ENCODE measurements around the gene MARK3. TPM values are rescaled to one million over a fixed set of nuclear protein-coding genes. Genes with fewer than 3 reads are reported as not detected.

The MARK3 gene
- total RNA-seq, 5 donors from 2014 or later (not counting 1 experiment from before 2014, with no cell fraction given) = 94.7 to 128 (median 107) TPM

- Mint-ChIP-seq H3K27me3 (no peaks in the 10 kb centered on the region), H3K36me3 (peaks cover 4% of the 10 kb centered on the region), H3K27ac (no peak overlapping the region), H3K4me1 (peaks cover 9 to 21% (median 20%) of the 10 kb centered on the region in 3 donors), H3K9me3 (no peaks in the 10 kb centered on the region), H3K4me3 (no peak overlapping the region)
- ChIA-PET CTCF (interaction anchor here (0.6 to 0.8 kb wide), 3 partner anchors 14 to 1913 kb away, joined by 3 to 7 read pairs (median 4); no protein-coding TSS in a partner anchor), POLR2A (no interaction called here)
- Histone ChIP-seq H3K27me3 (replicated peaks in 1 of 2; ENCODE audit: control insufficient read depth in 2 of 2, extremely low read depth in 1 of 2, insufficient read depth in 2 of 2, low read length in 1 of 2) (no peaks in the 10 kb centered on the region), H3K36me3 (ENCODE audit: control insufficient read depth in 2 of 2, extremely low read depth in 1 of 2, insufficient read depth in 1 of 2, low read length in 1 of 2) (peaks cover 7 to 17% of the 10 kb centered on the region in 2 donors), H3K4me1 (ENCODE audit: control insufficient read depth in 1 of 2, extremely low read depth in 1 of 2, insufficient read depth in 2 of 2, low read length in 2 of 2) (peaks cover 2% of the 10 kb centered on the region in 2 experiments), H3K4me3 (ENCODE audit: control insufficient read depth in 1 of 2, extremely low read depth in 1 of 2, low read length in 1 of 2) (no peak overlapping the region), H3K27ac (ENCODE audit: low read length) (no peak overlapping the region), H3K9me3 (no peaks in the 10 kb centered on the region)
- ATAC-seq (replicated peaks in 1 of 4) (no peak), DNase-seq (no peak)
- 94% methylated on average over 7 of the region's 11 CpGs for WGBS (ENCODE audit: insufficient coverage)
Measured at GRCh38 chr14:103552846-103553210, 167.6 kb downstream of the MARK3 start.

Other genes starting within 250 kb of the MARK3 start
- 100 to 1,000 TPM; 223 to 650 (median 261) TPM for gene EIF5, start 51.2 kb upstream of the MARK3 start, total RNA-seq
- 1 to 10 TPM; 4.7 to 7.6 (median 6.6) TPM for gene CKB, start 137.4 kb downstream of the MARK3 start, total RNA-seq
- 10 to 100 TPM; 10.0 to 20.3 (median 17.6) TPM for gene TRMT61A, start 143.8 kb downstream of the MARK3 start, total RNA-seq
- 10 to 100 TPM; 28.2 to 36.3 (median 31.1) TPM for gene BAG5, start 177.2 kb downstream of the MARK3 start, total RNA-seq
- 10 to 100 TPM; 17.7 to 27.5 (median 22.3) TPM for gene COA8, start 177.5 kb downstream of the MARK3 start, total RNA-seq
- 100 to 1,000 TPM; 177 to 241 (median 219) TPM for gene KLC1, start 243.8 kb downstream of the MARK3 start, total RNA-seq